H9 (cell line): ENCODE results near the gene CDC42EP1. TPM values are rescaled to one million over a fixed set of nuclear protein-coding genes. Genes with fewer than 3 reads are reported as not detected.
A peak's percentile ranks its signal among the peaks of the same experiment; 100 is the strongest.

ENCODE experiments used
- DNase-seq: peaks from one replicate; pipeline ENCODE4 v3.0.0-alpha.2; 2017
- H2AFZ ChIP-seq: one replicate; pipeline ENCODE4 v1.6.1; 2013; ENCODE audit warnings: mild to moderate bottlenecking, low read length, control low read depth, moderate library complexity
- H2AK5ac ChIP-seq: 2 replicates; pipeline ENCODE4 v1.6.1; 2013; ENCODE audit warnings: low read length, control low read depth, mixed read lengths; ENCODE audit not compliant: insufficient read length
- H2BK120ac ChIP-seq: one replicate; pipeline ENCODE4 v1.6.1; 2013; ENCODE audit warnings: low read depth, mild to moderate bottlenecking, low read length, control low read depth, inconsistent platforms; ENCODE audit not compliant: poor library complexity, severe bottlenecking
- H2BK12ac ChIP-seq: 2 replicates; pipeline ENCODE4 v1.6.1; 2013; ENCODE audit warnings: low read length, control low read depth, mixed read lengths, low read depth; ENCODE audit not compliant: insufficient read length
- H2BK15ac ChIP-seq: 2 replicates; pipeline ENCODE4 v1.6.1; 2013; ENCODE audit warnings: low read depth, low read length, control low read depth
- H2BK20ac ChIP-seq: one replicate; pipeline ENCODE4 v1.6.1; 2013; ENCODE audit warnings: low read depth, mild to moderate bottlenecking, low read length, control low read depth, inconsistent platforms; ENCODE audit not compliant: poor library complexity, severe bottlenecking
- H2BK5ac ChIP-seq: 2 replicates; pipeline ENCODE4 v1.6.1; 2013; ENCODE audit warnings: low read length, control low read depth, mixed read lengths; ENCODE audit not compliant: insufficient read length
- H3K14ac ChIP-seq: 2 replicates; pipeline ENCODE4 v1.6.1; 2013; ENCODE audit warnings: low read length, control low read depth; ENCODE audit not compliant: insufficient read depth
- H3K18ac ChIP-seq: 2 replicates; pipeline ENCODE4 v1.6.1; 2013; ENCODE audit warnings: low read depth, mild to moderate bottlenecking, mixed read lengths, low read length, control low read depth; ENCODE audit not compliant: insufficient read length
- H3K23ac ChIP-seq: 2 replicates; pipeline ENCODE4 v1.6.1; 2013; ENCODE audit warnings: low read length, control low read depth, mixed read lengths, low read depth; ENCODE audit not compliant: insufficient read length
- H3K23me2 ChIP-seq: 2 replicates; pipeline ENCODE4 v1.6.1; 2013; ENCODE audit warnings: low read depth, mild to moderate bottlenecking, mixed read lengths, low read length, control low read depth; ENCODE audit not compliant: insufficient read length, poor library complexity, severe bottlenecking
- H3K27ac ChIP-seq: 2 replicates; pipeline ENCODE4 v1.5.1; 2013; ENCODE audit warnings: low read length, control low read depth, mixed read lengths, low read depth; ENCODE audit not compliant: insufficient read length
- H3K27me3 ChIP-seq: 2 replicates; pipeline ENCODE4 v1.6.1; 2013; ENCODE audit warnings: low read length, control low read depth, inconsistent platforms; ENCODE audit not compliant: insufficient read depth
- H3K4ac ChIP-seq: 2 replicates; pipeline ENCODE4 v1.6.1; 2013; ENCODE audit warnings: low read depth, mild to moderate bottlenecking, control low read depth, inconsistent platforms, low read length, moderate library complexity
- H3K4me1 ChIP-seq: 2 replicates; pipeline ENCODE4 v1.6.1; 2013; ENCODE audit warnings: low read length, control low read depth, inconsistent platforms; ENCODE audit not compliant: insufficient read depth
- H3K4me2 ChIP-seq: 2 replicates; pipeline ENCODE4 v1.6.1; 2013; ENCODE audit warnings: low read length, control low read depth, mixed read lengths; ENCODE audit not compliant: insufficient read length, insufficient read depth
- H3K56ac ChIP-seq: 2 replicates; pipeline ENCODE4 v1.6.1; 2013; ENCODE audit warnings: low read depth, mild to moderate bottlenecking, mixed read lengths, low read length, control low read depth; ENCODE audit not compliant: insufficient read length
- H3K79me1 ChIP-seq: 2 replicates; pipeline ENCODE4 v1.6.1; 2013; ENCODE audit warnings: low read depth, mild to moderate bottlenecking, moderate library complexity, low read length, control low read depth, inconsistent platforms; ENCODE audit not compliant: insufficient read depth, poor library complexity, severe bottlenecking
- H3K79me2 ChIP-seq: 2 replicates; pipeline ENCODE4 v1.6.1; 2013; ENCODE audit warnings: low read length, control low read depth, inconsistent platforms; ENCODE audit not compliant: insufficient read depth
- H3K9ac ChIP-seq: 2 replicates; pipeline ENCODE4 v1.6.1; 2013; ENCODE audit warnings: low read length, control low read depth, mixed read lengths; ENCODE audit not compliant: insufficient read length; ENCODE audit errors: extremely low read depth
- H3K9me3 ChIP-seq: one replicate; pipeline ENCODE4 v1.6.1; 2013; ENCODE audit warnings: low read depth, low read length, inconsistent platforms; ENCODE audit not compliant: control insufficient read depth
- H3T11ph ChIP-seq: one replicate; pipeline ENCODE4 v1.6.1; 2013; ENCODE audit warnings: mild to moderate bottlenecking, low read length, control low read depth, inconsistent platforms
- H4K20me1 ChIP-seq: one replicate; pipeline ENCODE4 v1.6.1; 2013; ENCODE audit not compliant: control insufficient read depth, insufficient read length, insufficient read depth
- H4K5ac ChIP-seq: 2 replicates; pipeline ENCODE4 v1.6.1; 2013; ENCODE audit warnings: low read depth, mild to moderate bottlenecking, mixed read lengths, low read length, control low read depth; ENCODE audit not compliant: insufficient read length
- H4K8ac ChIP-seq: replicated peaks from 2 replicates; pipeline ENCODE4 v1.6.1; 2013; ENCODE audit warnings: low read length, control low read depth, mixed read lengths, low read depth; ENCODE audit not compliant: insufficient read length
- H4K91ac ChIP-seq: 2 replicates; pipeline ENCODE4 v1.6.1; 2013; ENCODE audit warnings: low read depth, mild to moderate bottlenecking, moderate library complexity, mixed read lengths, low read length, control low read depth; ENCODE audit not compliant: insufficient read length
- H3K27ac Mint-ChIP-seq, 3 experiments: 2 replicates in 2 of 3; 3 replicates in 1 of 3; pipeline ENCODE4 v1.8.0; 2020 to 2021; ENCODE audit warnings: mixed read lengths in 3 of 3, mild to moderate bottlenecking in 1 of 3, moderate library complexity in 1 of 3
- H3K27me3 Mint-ChIP-seq: 2 replicates; pipeline ENCODE4 v1.8.0; 2021; ENCODE audit warnings: low read depth, mild to moderate bottlenecking, moderate library complexity, mixed read lengths
- H3K36me3 Mint-ChIP-seq, 3 experiments: 2 replicates in 2 of 3; 3 replicates in 1 of 3; pipeline ENCODE4 v1.8.0; 2020 to 2021; ENCODE audit warnings: low read depth in 3 of 3, mixed read lengths in 3 of 3; ENCODE audit not compliant: insufficient read depth in 1 of 3
- H3K4me1 Mint-ChIP-seq, 2 experiments: 2 replicates each; pipeline ENCODE4 v1.8.0; 2020; ENCODE audit warnings: mixed read lengths in 2 of 2
- H3K4me3 Mint-ChIP-seq, 2 experiments: 2 replicates in 1 of 2; 3 replicates in 1 of 2; pipeline ENCODE4 v1.8.0; 2020 to 2021; ENCODE audit warnings: mild to moderate bottlenecking in 2 of 2, mixed read lengths in 2 of 2, moderate library complexity in 1 of 2
- H3K9me3 Mint-ChIP-seq, 2 experiments: 2 replicates in 1 of 2; 3 replicates in 1 of 2; pipeline ENCODE4 v1.8.0; 2020; ENCODE audit warnings: mild to moderate bottlenecking in 2 of 2, mixed read lengths in 2 of 2, moderate library complexity in 1 of 2
- WGBS: extraction: QIAGEN DNeasy Blood & Tissue Kit; methylation state at CpG from one replicate; pipeline ENCODE4 v1.1.7; 2013; ENCODE audit warnings: missing lambda C conversion rate, low lambda C conversion rate, mixed read lengths; ENCODE audit not compliant: insufficient read length; ENCODE audit errors: extremely low coverage; 5-methylcytosine and 5-hydroxymethylcytosine counted together
- total RNA-seq: library from RNA; stranded (reverse); gene quantifications from 2 replicates; pipeline ENCODE4 v1.2.1, GENCODE V29; 2021
- TF ChIP-seq, protein P1 (sequence below): fragments of 200-600 bp; sonication (generic); conservative IDR thresholded peaks from 3 replicates; pipeline ENCODE4 v1.8.0; 2021; ENCODE audit warnings: antibody characterized with exemption, mild to moderate bottlenecking

The CDC42EP1 gene
- total RNA-seq, 1 experiment from 2014 or later = 23.0 TPM

DNA sequence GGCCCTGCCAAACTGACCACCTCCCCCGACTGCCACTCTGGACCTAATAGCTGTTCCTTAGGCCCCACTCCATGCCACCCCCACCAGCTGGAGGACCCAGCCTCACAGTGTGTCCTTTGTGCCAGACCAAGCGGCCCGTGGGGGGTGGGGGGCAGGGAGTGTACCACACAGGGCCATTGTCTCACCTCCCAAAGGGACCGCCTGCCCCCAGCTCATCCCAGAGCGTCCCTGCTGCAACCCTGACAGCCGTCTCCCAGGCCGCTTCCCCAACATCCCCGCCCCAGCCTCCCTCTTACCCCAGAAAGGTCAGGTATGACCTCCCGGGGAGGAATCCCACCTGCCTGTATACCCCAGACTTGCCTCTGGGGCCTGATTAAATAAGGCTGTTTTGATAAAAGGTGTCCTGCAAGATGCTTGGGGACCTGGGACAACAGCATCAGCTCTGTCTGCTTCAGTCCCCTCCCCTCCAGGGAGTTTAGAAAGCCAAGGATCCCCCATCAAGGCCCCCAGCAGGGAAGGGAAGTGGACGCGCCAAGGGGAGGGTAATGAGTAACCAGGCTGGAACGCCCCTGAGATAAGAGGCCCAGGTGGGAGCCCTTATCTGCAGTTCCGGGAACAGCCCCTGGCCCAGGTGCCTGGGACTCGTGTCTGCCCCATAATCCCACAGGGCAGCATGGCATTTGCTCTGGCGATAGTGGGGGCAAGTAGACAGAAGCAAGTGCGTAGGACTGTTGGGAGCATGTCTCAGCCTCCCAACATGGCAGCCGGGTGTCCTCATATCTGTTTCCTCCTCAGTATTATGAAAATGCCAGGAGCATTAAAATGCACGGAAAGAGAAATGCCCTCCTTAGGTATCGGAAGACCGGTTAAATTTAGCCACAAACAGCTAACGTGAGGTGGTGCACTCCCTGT, 9.0 kb downstream of the CDC42EP1 start:
- H4K5ac ChIP-seq = no peak overlapping the region
- Mint-ChIP-seq H3K27me3 (peaks cover 3% of the 10 kb centered on the region; the same call in 1 of the 2 replicates), H3K9me3 (no peaks in the 10 kb centered on the region; a peak in 1 of 5 replicates), H3K27ac (peak overlapping the region in 1 of 3 experiments; percentile 92; a peak in 2 of 7 replicates), H3K4me1 (peaks cover 26 to 30% of the 10 kb centered on the region in 2 experiments), H3K36me3 (peaks cover 0 to 12% (median 0%) of the 10 kb centered on the region in 3 experiments; a peak in 4 of 7 replicates), H3K4me3 (no peak overlapping the region)
- DNase-seq = peak; percentile 81
- H4K91ac ChIP-seq = no peak overlapping the region
- no peak overlapping the region for H2AK5ac ChIP-seq
- H2BK12ac ChIP-seq = no peak overlapping the region
- H2AFZ ChIP-seq = no peak overlapping the region
- peaks cover 8% of the 10 kb centered on the region; the same call in 1 of the 2 replicates for H3K4me1 ChIP-seq
- no peaks in the 10 kb centered on the region for H3K9me3 ChIP-seq
- no peak overlapping the region for H4K8ac ChIP-seq
- no peaks in the 10 kb centered on the region for H4K20me1 ChIP-seq
- H3T11ph ChIP-seq = no peak overlapping the region
- H3K27ac ChIP-seq = no peak overlapping the region
- no peak overlapping the region for H3K23ac ChIP-seq
- no peak overlapping the region for H2BK5ac ChIP-seq
- H3K79me2 ChIP-seq = no peaks in the 10 kb centered on the region; the same call in 1 of the 2 replicates
- H3K4me2 ChIP-seq = no peak overlapping the region
- no peak overlapping the region for H3K14ac ChIP-seq
- H3K4ac ChIP-seq = no peak overlapping the region
- H2BK15ac ChIP-seq = no peak overlapping the region
- no peaks in the 10 kb centered on the region for H3K23me2 ChIP-seq
- H3K79me1 ChIP-seq = no peaks in the 10 kb centered on the region
- no peak overlapping the region for H2BK120ac ChIP-seq
- WGBS = no CpG with 5 or more reads among the region's 21 CpGs
- no peak overlapping the region for H3K9ac ChIP-seq
- no peak overlapping the region for H2BK20ac ChIP-seq
- H3K18ac ChIP-seq = no peak overlapping the region
- no peak overlapping the region for H3K56ac ChIP-seq
- TF ChIP-seq, protein P1, sequence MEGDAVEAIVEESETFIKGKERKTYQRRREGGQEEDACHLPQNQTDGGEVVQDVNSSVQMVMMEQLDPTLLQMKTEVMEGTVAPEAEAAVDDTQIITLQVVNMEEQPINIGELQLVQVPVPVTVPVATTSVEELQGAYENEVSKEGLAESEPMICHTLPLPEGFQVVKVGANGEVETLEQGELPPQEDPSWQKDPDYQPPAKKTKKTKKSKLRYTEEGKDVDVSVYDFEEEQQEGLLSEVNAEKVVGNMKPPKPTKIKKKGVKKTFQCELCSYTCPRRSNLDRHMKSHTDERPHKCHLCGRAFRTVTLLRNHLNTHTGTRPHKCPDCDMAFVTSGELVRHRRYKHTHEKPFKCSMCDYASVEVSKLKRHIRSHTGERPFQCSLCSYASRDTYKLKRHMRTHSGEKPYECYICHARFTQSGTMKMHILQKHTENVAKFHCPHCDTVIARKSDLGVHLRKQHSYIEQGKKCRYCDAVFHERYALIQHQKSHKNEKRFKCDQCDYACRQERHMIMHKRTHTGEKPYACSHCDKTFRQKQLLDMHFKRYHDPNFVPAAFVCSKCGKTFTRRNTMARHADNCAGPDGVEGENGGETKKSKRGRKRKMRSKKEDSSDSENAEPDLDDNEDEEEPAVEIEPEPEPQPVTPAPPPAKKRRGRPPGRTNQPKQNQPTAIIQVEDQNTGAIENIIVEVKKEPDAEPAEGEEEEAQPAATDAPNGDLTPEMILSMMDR = no peak
- no peaks in the 10 kb centered on the region for H3K27me3 ChIP-seq
